Coronary artery (tissue), 2 donors: Measurements from ENCODE around the gene DAPK1.

Experiments
- DNase-seq: peaks from one replicate; pipeline ENCODE4 v3.0.0-alpha.2; 2017; ENCODE audit warnings: low spot score
- H3K27ac ChIP-seq, 2 donors: fragments of 200-600 bp; sonication (generic); one replicate each; pipeline ENCODE4 v1.5.1; 2016 to 2019
- H3K4me3 ChIP-seq: fragments of 200-600 bp; sonication (generic); 2 replicates; pipeline ENCODE4 v1.5.1; 2016; ENCODE audit warnings: mild to moderate bottlenecking, moderate library complexity
- TF ChIP-seq, protein P1 (sequence below): fragments of 200-600 bp; sonication (generic); IDR thresholded peaks from one replicate; pipeline ENCODE4 v1.5.1; 2019; ENCODE audit warnings: antibody characterized with exemption

Gene DAPK1

DNA sequence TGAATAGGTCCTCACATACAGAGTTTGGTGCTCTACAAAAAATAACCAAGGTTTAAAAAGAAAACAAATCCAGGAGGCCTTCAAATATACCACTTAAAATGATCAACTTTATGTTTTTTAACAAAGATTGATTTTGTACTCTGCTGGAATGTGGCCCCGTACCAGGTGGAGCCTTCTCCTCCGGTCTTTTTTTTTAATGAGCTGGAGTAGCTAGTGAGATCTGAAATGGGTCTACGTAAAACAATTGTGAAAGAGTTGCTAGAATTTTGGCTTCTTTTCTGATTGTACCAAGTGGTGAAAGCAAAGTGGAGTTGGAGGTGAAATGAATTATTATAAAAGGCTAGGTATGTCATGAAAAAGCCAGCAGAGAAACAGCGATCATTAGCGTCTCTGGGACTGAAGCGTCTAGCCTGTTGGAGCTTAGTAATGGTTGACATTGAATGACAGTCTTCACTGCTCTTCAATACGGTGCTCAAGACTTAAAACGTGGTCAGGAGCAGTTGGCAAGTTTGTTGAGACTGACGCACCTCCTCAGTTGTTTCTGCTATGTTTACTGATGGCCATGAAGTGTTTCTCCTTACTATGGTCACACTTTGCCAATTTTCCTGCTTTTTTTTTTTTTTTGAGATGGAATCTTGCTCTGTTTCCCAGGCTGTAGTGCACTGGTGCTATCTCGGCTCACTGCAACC lies 84.4 kb downstream of the DAPK1 start:
- no peak for DNase-seq

DNA sequence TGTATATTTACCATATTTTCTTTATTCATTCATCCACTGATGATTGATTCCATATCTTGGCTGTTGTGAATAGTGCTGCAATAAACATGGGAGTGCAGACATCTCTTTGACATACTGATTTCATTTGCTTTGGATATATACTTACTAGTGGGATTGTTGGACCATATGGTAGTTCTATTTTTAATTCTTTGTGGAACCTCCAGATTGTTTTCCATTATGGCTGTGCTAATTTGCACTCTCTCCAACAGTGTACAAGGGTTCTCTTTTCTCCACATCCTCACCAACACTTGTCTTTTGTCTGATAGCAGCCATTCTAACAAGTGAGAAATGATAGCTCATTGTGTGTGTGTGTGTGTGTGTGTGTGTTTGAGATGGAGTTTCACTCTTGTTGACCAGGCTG lies 86.7 kb downstream of the DAPK1 start:
- no peak for DNase-seq
- TF ChIP-seq, protein P1, sequence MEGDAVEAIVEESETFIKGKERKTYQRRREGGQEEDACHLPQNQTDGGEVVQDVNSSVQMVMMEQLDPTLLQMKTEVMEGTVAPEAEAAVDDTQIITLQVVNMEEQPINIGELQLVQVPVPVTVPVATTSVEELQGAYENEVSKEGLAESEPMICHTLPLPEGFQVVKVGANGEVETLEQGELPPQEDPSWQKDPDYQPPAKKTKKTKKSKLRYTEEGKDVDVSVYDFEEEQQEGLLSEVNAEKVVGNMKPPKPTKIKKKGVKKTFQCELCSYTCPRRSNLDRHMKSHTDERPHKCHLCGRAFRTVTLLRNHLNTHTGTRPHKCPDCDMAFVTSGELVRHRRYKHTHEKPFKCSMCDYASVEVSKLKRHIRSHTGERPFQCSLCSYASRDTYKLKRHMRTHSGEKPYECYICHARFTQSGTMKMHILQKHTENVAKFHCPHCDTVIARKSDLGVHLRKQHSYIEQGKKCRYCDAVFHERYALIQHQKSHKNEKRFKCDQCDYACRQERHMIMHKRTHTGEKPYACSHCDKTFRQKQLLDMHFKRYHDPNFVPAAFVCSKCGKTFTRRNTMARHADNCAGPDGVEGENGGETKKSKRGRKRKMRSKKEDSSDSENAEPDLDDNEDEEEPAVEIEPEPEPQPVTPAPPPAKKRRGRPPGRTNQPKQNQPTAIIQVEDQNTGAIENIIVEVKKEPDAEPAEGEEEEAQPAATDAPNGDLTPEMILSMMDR, result no peak
- Histone ChIP-seq H3K27ac (no peak overlapping the region), H3K4me3 (no peak overlapping the region)

More for the DNA sequence above, 84.4 kb downstream of the DAPK1 start:
- H3K27ac ChIP-seq, result peak overlapping the region in 1 of 2 donors; percentile 32
- H3K4me3 ChIP-seq, result no peak overlapping the region
- TF ChIP-seq, protein P1, result no peak

DNA sequence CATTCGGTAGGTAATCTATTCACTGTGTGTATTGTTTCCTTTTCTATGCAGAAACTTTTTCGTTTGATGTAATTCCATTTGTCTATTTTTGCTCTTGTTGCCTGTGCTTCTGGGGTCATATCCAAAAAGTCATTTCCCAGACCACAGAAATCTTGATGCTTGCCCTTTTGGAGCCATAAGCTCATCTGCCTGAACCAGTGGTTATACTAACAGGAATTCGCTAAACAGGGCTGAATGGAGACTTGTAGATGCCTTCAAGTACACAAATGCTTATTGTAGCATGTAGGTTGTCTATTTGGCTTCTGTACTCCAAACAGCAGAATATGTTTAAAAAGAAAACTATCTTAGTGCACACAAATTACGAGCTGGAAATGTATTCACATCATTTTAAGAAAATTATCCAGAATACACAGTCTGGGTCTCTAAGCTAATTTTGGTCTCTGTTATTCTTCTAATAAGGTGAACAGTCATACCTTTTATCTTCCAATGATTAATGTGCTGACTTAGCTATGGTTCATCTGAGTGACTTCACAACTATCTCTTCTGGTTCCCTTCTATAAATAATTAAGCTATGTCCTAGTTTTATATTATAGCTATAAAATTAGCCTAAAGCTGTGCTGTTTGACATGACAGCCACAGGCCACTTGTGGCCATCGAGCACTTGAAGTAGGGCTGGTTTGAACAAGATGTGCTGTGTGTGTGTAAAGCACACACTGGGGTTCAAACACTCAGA lies 87.6 kb downstream of the DAPK1 start:
- no peak overlapping the region for H3K27ac ChIP-seq
- no peak overlapping the region for H3K4me3 ChIP-seq
- no peak for DNase-seq
- TF ChIP-seq, protein P1, result no peak

GRCh38 chr9:87586731-87587355 lies 89.2 kb downstream of the DAPK1 start:
- Histone ChIP-seq H3K4me3 (no peak overlapping the region), H3K27ac (no peak overlapping the region)
- TF ChIP-seq, protein P1, result no peak
- no peak for DNase-seq

GRCh38 chr9:87587356-87587745 lies 89.7 kb downstream of the DAPK1 start:
- no peak for DNase-seq
- Histone ChIP-seq H3K27ac (no peak overlapping the region), H3K4me3 (no peak overlapping the region)
- TF ChIP-seq, protein P1, result no peak

DNA sequence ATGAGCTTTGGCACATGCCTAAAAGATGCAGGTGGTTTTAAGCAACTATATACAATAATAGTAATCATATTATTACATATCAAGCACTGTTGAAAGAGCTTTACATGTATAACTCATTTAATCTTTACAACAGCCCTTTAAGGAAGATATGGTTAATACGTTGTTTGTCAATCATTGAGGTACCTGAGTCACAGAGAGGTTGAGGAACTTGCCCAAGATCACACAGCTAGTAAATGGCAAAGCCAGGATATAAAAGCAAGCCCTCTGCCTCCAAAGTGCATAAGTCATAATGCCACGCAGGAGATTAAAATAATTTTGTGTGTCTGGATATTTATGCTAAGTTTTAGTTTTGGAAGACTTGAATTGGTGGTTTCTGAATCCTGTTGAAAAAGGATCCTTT lies 90.2 kb downstream of the DAPK1 start:
- TF ChIP-seq, protein P1, result no peak
- Histone ChIP-seq H3K4me3 (no peak overlapping the region), H3K27ac (no peak overlapping the region)
- no peak for DNase-seq
